HG03439 (cell line): ENCODE measurements around the gene SULF2.

Experiments
- ATAC-seq: cut with Tn5 transposase; IDR thresholded peaks from one replicate; pipeline ENCODE4 v1.9.1; 2021; ENCODE audit warnings: mild to moderate bottlenecking, moderate library complexity; ENCODE audit not compliant: unreplicated experiment

SULF2 gene

DNA sequence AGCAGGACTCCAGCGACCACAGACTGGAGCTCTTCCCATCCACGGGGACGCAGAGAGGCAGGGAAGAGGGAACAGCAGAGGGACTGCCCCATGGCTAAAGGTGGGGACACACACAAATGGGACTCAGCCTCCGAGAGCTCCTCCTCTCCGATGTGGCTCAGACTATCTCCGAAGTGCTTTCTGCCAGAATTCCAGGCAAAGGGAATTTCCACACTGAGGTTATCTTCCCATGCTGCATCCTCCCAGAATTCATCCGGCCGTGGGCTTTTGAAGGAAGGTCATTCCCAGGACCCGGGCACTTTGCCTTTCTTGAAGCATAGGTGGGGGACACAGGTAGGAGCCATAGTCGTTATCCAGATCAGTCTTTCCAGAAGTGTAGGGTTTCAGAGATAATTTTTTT, 67.9 kb downstream of the SULF2 start:
- ATAC-seq, result no peak

- no peak for ATAC-seq
These were observed 71.3 kb downstream of the SULF2 start for GRCh38 chr20:47713878-47714450.

DNA sequence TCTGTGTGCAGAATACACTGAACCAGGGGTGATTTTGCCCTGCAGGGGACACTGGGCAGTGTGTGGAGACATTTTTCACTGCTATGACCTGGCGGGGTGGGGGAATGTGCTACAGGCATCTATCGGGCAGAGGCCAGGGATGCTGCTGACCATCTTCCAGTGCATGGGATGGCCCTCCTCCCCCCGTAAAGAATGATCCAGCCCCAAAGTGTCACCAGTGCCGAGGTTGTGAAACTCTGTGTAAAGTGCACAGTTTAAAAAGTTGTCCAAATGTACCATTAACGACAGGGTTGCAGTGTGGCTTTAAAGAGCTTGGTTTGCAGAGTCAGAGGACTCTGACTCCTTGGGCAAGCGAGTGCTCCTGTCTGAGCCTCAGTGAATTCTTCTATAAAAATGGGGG, 72.1 kb downstream of the SULF2 start:
- no peak for ATAC-seq

DNA sequence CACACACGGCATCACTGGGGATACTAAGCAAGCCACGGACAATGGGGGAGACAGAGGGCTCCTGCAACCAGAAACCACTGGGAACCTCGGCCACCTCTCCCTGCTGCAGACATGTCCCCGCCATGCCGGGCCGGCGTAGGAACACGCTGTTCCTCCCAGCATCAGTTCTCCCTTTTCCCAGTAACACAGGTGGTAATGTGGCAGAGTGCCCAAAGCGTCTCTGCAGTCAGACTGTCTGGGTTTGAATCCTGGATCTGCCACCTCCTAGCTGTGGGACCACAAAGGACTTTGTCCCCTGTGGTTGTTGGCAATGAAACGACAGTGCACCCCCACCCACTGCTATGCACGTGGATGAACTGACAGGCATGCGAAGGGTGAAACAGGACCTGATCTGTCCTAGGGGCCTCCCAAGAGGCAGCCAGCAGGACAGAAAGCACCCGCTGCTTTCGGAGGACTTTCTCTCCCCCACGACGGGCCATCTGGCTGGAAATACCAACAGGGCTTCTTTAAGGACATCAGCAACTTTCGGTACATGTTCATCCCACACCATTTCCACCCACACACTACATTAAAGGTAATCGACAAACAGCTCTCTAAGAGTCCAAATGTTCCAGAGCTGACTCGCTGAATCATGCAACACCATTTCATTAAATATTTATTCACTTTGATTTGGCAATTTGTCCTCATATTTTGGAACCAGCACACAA, 74.1 kb downstream of the SULF2 start:
- no peak for ATAC-seq

DNA sequence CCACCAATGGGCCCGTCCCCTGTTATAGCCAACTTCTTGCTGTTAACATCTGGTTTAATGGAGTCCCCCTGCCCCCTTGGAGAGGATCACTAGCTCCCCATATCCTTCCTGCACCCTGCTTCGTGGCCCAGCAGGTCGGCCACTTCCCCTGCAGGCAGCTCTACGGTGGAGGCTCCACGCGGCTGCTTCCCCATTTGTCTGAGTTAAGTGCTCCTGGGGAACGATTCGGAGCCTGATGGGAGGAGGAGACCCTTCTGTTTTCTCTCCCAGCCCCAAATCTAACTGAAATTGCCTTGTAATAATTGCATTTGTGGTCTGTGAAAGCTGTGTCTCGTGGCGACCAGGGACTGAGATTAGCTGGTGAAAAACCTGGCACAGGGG, 74.6 kb downstream of the SULF2 start:
- no peak for ATAC-seq

GRCh38 chr20:47708953-47709833, 76.1 kb downstream of the SULF2 start:
- no peak for ATAC-seq

- no peak for ATAC-seq
These were observed 77.0 kb downstream of the SULF2 start for GRCh38 chr20:47708140-47708807.

DNA sequence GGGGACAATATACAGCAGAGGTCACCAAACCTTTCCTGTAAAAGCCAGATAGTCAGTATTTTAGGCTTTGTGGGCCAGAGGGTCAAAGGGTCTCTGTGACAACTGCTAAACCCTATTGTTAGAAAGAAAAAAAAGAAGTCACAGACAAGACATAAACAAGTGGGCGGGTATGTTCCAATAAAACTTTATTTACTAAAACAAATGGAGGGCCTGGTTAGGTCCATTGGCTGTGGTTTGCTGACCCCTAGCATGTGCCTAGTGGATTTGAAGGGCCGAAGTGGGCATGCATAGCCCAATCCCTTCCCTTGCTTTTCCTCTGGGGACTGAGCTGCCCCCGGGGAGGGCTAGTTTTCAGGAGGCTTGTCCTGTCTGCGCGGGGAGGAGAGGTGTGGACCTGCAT, 78.9 kb downstream of the SULF2 start:
- no peak for ATAC-seq

DNA sequence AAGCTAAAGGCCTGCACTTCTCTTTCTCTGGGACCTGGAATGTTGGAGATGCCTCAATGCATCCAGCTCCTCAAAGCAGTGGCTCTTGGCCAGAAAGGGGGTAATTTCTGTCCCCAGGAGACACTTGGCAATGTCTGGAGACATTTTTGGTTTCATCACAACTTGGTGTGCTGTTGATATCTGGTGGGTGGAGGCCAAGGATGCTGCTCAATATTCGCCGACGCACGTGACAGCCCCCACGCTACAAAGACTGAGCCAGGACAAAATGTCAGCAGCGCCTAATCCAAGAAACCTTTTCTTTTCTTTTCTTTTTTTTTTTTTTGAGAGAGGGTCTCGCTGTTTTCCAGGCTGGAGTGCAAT, 79.8 kb downstream of the SULF2 start:
- ATAC-seq, result no peak

- no peak for ATAC-seq
These were observed 80.4 kb downstream of the SULF2 start for GRCh38 chr20:47704746-47705496.

GRCh38 chr20:47703748-47704147, 81.5 kb downstream of the SULF2 start:
- ATAC-seq, result no peak

DNA sequence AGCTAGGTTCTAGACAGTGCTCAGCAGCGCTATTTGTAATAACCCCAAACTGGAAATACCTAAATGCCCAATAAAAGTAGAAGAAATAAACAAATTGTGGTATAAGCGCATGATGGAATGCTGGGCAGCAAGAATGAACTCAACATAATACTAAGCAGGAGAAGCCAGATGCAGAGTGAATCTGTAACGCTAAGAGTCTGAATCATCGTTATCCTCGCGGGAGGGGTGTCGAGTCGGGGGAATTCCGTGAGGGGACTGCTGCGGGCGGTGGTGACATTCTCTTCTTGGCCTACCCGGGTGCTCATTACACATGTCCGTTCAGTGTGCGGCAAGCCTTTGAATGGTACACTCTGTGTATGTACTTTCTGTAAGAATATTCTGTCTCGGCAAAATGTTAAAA, 83.7 kb downstream of the SULF2 start:
- no peak for ATAC-seq

- ATAC-seq, result no peak
These were observed 85.0 kb downstream of the SULF2 start for GRCh38 chr20:47700327-47700726.

GRCh38 chr20:47699818-47700217, 85.5 kb downstream of the SULF2 start:
- ATAC-seq, result no peak

- ATAC-seq, result no peak
These were observed 87.1 kb downstream of the SULF2 start for GRCh38 chr20:47698142-47698541.

GRCh38 chr20:47696856-47697255, 88.4 kb downstream of the SULF2 start:
- ATAC-seq, result no peak

- ATAC-seq, result no peak
These were observed 91.1 kb downstream of the SULF2 start for GRCh38 chr20:47694021-47694818.

GRCh38 chr20:47691625-47692024, 93.7 kb downstream of the SULF2 start:
- no peak for ATAC-seq

DNA sequence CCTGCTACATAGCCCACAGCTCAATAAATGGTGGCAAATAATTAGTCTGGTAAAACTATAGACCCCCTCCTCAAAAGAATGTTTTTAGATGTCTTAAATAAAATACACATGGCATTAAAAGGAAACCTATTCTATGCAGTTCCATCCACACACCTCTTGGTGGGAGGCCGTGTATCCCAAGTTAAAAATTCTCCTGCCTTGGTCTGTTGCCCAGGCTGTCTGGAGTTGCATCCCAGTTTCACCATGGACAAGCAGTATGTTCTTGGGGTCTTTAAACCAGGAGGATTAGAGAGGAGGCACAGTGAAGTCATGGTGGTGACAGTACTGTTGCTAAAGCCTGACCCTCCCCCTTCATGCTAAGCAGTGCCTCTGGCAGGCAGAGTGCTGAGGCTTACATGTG, 95.5 kb downstream of the SULF2 start:
- no peak for ATAC-seq
